Right kidney (tissue), 1 donor: ENCODE measurements around the gene RSPH6A.
"Not testable (repeated sequence)": the region's sequence is repeated elsewhere in the genome, so short reads cannot be mapped to it uniquely, and the experiment has no call there.

Experiments used
- DNase-seq: peaks from one replicate; pipeline ENCODE4 v3.0.0-alpha.2; 2016

RSPH6A gene

GRCh38 chr19:45800070-45800553 lies 15.0 kb downstream of the RSPH6A start:
- DNase-seq, result no peak

DNA sequence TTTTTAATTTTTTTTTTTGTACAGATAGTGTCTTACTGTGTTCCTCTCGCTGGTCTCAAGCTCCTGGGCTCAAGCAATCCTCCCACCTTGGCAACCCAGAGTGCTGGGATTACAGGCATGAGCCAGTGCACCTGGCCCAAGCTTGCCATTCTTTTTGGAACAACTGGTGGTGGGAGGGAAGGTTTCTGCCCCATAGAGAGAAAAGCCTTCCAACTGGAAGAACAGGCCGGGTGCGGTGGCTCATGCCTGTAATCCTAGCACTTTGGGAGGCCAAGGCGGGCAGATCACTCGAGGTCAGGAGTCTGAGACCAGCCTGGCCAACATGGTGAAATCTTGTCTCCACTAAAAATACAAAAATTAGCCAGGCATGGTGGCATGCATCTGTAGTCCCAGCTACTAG lies 15.6 kb downstream of the RSPH6A start:
- not testable (repeated sequence) for DNase-seq

GRCh38 chr19:45798995-45799517 lies 16.1 kb downstream of the RSPH6A start:
- DNase-seq, result peak; percentile 80

DNA sequence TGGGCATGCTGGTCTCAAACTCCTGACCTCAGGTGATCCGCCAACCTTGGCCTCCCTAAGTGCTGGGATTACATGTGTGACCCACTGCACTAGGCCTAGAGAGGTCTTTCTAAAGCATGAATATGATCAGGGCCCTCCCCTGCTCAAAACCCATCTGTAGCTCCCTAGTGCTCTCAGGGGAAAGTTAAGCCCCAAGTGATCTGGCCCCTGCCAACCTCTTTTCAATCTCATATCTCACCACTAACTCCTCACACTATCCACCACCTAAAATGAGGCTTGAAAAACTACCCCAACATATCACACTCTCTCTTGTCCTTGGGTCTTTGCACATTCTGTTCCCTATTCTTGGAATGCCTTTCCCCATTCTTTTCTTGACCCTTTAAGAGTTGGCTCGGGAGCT lies 20.5 kb downstream of the RSPH6A start:
- DNase-seq, result no peak

- DNase-seq, result no peak
These were observed 21.2 kb downstream of the RSPH6A start for GRCh38 chr19:45793876-45794275.

- no peak for DNase-seq
These were observed 21.9 kb downstream of the RSPH6A start for GRCh38 chr19:45793178-45793564.

DNA sequence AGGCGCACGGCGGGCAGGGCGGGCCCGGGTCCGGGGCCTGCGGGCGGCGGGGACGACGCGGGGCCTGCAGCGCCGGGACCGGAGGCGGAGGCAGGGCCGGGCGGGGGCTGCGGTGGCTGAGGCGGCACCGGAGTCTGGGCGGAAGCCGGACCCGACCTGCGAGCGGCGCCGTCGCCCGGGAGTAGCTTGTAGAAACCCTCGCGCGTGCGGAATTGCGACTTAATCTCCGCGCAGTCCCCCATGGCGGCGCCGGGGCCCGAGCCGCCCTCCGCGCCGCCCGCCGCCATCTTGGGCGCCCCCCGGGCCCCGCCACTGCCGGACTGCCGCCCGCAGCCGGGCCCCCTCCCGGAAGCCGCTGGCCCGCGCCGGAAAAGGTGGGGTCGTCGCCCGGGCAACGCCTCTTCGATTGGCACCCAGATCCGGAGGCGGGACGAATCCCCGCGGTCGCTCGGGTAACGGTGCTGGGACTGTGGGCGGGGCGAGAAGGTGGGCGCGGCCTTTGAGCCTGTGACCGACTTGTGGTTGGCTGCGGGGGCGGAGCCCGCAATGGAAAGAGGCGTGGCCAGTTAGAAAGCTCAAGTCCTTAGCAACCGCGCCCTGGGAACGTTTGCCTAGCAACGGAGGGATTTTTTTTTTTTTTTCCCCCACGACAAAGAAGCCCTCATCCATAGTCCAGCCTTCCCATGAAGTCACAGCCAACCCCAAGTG lies 22.5 kb downstream of the RSPH6A start, which contains the start of gene DMWD:
Gene DMWD (minus strand): TSS at position 376 of the 708 bp plus-strand sequence. CDS start 89 bp downstream, at position 287.
- peak; percentile 94 for DNase-seq

DNA sequence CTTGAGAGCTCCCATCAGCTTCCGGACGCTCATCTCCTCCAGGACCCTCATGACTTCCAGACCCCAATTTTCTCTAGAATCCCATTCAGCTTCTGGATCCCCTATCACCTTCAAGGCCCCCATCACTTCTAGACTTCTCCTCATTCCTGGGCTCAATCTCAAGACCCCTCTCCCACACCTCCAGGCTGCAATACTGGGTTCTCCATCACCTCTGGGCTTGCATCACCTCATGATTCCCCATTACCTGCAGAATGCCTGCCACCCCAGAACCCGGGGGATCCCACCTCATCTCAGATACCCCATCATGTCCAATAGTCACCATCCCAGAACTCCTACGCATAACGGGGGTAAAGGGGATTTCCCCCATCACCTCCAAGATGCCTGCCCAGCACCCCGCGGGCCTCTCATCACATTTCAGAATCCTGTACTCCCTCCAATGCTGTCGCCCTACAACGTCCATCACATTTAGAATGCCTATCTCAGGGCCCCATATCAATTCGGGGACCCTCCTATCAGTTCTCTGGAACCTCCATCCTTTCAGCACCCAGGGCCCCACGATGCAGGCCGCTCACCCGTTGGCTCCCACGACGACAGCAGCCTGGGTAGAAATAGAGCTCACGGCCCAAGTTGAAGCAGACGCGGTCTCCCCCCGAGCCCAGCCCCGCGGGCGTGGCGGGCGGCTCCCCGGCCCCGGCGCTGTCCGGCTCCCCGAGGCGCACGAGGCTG lies 23.2 kb downstream of the RSPH6A start:
- no peak for DNase-seq

- no peak for DNase-seq
These were observed 24.2 kb downstream of the RSPH6A start for GRCh38 chr19:45790942-45791341.

GRCh38 chr19:45789035-45789786 lies 25.9 kb downstream of the RSPH6A start:
- no peak for DNase-seq

DNA sequence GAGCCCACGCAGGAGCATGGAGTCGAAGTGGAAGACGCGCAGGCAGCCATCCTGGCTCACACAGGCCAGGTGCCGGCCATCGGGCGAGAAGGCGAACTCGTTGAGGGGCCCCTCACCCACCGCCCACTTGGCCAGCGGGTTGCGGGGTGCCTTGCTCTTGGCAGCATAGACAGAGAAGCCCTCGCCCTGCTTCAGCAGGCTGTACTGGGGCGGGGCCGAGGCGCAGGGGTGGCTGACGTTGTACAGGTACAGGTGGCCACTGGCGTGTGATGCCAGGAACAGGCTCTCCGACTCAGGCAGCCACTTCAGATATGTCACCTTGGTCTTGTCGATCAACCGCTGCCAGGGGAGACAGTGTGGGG lies 28.6 kb downstream of the RSPH6A start:
- DNase-seq, result no peak

DNA sequence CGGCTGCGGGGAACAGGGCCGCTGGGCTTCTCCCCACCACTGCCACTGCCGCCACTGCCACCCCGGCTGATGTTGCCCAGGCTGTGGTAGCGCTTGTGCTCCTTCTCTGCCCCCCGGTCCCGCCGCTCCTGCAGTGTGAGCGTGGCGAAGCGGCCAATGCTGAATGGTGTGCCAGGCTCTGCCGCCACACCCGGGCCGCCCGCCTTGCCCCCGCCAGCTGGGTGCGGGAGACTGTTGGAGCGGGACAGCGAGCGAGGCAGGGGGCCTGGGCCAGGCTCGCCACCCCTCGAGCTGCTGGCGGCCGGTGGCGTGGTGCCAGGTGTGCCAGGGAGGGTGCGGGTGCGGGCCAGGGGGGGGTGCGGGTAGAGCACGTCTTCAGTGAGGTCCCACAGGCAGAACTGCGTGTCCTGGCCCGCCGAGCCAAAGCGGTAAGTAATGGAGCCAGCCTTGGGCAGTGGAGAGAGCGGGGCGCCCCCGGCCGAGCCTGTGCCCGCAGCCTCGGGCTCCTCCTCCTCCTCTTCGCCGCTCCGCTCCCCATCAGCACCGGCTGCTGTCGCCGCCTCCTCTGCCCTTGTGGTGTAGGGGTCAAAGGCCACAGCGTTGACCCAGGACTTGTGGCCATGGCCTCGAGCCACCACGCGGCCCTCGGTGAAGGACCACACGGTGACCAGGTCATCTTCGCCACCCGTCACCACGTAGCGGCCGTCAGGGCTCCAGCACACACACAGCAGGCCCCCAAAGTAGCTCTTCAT lies 29.2 kb downstream of the RSPH6A start:
- no peak for DNase-seq

GRCh38 chr19:45785097-45785496 lies 30.0 kb downstream of the RSPH6A start:
- DNase-seq, result no peak

GRCh38 chr19:45784096-45784495 lies 31.0 kb downstream of the RSPH6A start:
- no peak for DNase-seq

DNA sequence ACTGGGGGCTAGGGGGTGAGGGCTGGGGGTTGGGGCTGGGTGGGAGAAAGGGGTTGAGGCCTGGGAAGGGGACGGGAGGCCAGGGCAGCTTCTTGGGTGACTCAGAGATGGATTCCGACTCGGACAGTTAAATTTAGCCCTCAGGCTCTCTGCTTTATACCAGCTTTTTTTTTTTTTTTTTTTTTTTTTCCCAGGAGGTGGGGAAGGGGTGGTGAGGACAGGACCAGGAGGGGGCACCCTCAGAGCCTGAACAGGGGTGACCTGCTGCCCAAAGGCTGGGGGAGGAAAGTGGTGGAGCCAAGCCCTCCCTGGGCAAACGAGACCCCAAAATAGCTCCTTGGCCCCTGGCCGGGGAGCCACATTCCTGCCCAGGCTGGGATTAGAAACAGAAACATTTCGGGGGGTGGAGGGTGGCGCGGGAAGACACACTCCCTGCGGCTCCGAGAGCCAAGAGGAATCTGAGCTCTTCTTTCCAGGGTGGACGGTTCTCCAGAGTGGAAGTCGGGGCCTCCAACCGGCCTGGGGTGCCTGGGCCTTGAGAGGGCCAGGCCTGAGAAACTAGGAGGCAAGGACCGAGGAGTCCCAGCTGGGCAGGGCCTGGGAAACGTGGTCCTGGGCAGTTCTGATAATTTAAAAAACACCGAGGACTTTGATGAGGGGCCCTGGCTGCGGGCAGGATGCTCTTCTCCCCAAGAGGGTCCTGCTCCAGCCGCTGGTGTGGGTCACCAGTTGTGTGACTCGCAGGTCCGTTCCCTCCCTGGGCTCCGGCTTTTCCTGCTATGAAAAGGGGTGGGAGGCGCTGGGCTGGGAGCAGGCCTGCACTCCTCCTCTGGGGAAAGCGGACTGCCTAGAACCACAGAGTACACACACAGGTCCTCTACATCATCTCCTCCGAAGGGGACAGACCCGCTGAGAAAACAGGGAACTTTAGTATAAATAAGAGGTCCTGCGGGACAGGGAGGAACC lies 32.0 kb downstream of the RSPH6A start:
- no peak for DNase-seq

DNA sequence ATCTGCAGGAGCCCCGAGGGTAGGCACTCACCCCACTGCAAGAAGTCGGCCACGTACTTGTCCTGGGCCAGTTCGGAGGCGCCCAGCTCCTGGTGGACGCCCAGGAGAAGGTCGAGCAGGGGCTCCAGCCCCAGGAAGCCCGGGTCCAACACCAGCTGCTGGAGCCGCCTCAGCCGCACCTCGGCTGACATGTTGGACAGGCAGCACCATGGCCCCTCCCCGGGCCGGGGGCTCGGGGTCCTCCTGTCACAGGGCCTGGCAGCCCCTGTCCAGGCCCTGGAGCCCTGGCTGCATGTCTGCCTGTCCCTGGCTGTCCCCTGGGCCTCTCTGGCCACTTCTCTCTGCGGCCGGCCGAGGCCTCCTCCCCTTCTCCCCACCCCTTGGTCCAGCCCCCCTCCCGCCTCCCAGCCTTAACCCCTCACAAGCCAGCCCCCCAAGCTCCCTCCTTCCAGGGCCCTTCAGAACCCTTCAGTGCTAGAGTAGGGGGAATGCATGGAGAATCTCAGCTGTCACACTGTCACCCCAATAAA lies 32.9 kb downstream of the RSPH6A start, which contains the start of gene DMPK:
Gene DMPK (minus strand): TSS at position 329 of the 530 bp plus-strand sequence. CDS start 138 bp downstream, at position 191.
- no peak for DNase-seq

DNA sequence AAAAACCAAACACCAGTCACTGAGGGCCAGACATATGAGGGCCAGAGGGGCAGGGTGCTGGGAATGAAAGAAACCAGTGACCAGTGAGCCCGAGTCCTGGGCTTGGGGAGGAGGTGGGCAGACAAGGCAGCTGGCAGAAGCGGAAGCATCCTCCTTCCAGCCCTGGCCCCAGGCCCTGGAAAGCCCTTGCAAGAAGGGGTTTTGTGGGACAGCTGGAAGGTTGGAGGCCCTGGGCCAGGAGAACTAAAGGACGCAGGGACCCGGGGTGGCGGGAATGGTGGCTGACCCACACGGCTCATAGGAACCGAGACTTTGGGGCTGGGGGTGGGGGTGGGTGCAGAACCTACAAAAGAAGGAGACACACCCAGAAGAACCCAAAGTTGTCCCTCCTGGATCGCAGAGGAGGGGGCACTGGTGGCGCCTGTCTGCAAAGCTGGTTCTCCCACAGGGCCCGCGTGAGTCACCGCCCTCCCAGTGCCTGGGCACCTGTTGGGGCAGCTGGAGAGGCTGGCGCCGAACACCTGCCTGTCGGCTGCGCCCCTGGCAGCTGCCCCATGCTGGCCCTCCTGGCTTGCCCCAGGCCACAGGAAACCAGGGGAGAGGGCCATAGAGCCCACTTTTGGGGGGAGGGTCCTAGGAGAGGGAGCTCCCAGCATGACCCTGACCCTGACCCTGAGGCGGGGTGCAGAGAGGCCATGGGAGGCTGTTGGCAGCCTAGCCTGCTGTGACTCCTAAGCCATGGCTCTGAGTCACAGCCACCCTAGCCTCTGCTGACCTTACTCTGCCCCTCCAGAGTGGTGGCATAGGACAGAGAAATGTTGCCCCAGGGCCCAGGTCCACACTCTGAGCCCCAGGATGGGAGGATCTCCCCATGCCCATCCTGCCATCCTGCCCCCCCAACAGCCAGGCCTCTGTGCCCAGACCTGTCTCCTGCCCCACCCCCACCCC lies 33.6 kb downstream of the RSPH6A start:
- no peak for DNase-seq

DNA sequence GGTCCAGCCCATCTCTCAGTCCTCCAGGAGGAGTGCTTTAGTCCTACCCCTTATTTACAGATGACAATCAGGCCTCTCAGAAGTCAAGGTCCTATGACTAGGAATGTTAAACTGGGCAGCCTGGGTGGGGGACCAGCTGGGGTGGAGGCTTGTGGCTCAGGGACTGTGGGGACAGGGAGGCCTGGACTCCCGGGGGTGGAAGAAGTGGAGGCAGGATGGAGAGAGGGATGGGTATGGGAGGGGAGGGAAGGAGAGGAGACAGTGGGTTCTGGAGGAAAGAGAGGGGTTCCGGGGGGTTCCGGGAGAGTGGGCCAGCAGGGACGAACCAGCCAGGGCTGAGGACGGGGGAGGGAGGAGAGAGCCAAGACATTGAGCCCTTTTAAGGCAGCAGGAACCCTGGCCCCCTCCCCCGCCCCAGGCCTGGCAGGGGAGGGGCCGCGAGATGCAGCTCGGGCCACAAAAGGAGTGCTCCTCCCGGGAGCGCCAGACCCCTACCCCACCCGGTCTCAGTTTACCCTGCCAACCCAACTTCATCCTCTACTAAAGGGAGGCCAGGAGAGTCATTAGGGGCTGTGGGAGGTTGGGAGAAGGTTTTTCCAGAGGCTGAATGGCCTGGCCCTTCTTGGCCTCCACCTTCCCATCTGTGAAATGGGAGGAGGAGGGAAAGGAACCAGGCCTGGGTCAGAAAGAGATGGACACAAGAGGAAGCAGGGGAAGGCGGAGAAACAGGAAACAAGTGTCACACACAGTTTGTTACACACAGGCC lies 34.5 kb downstream of the RSPH6A start:
- no peak for DNase-seq

DNA sequence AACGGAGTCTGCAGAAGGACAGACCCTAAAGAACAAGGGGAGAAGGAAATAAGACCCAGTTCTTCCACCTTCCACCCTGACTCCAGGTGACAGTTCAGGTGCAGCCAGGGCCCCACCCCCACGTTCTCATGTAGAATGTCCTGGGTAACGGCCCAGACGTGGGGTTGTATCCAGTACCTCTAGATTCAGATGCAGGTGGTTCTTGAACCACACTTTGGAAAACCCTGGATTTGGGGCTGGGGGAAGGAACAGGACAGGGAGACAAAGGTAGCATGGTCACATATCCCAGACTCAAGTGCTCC lies 35.0 kb downstream of the RSPH6A start:
- DNase-seq, result no peak
